Natural killer cell (primary cell): ENCODE data around the gene LEPROT. TPM values are rescaled to one million over a fixed set of nuclear protein-coding genes. Genes with fewer than 3 reads are reported as not detected.

ENCODE experiments used
- ATAC-seq, 3 donors: fragments of 150-1000 bp in 2 of 3; fragments of 200-7000 bp in 1 of 3; cut with Tn5 transposase; 1 replicate in 1 of 3; 2 replicates in 2 of 3; pipeline ENCODE4 v1.10.0; 2021; ENCODE audit warnings: mild to moderate bottlenecking in 2 of 3, moderate library complexity in 2 of 3
- DNase-seq, 2 donors: peaks; one replicate each; pipeline versions ENCODE4 v3.0.0 to v3.0.0-alpha.2; 2013 to 2021; ENCODE audit warnings: mixed read lengths in 1 of 2
- H3K27ac ChIP-seq: one replicate; pipeline ENCODE4 v1.5.1; 2013; ENCODE audit warnings: mild to moderate bottlenecking, low read length
- H3K27me3 ChIP-seq: one replicate; pipeline ENCODE4 v1.6.1; 2013; ENCODE audit warnings: low read length; ENCODE audit not compliant: control insufficient read depth, insufficient read depth
- H3K36me3 ChIP-seq: one replicate; pipeline ENCODE4 v1.6.1; 2013; ENCODE audit warnings: low read length; ENCODE audit not compliant: control insufficient read depth, insufficient read depth
- H3K4me1 ChIP-seq: one replicate; pipeline ENCODE4 v1.6.1; 2013; ENCODE audit warnings: low read length; ENCODE audit not compliant: control insufficient read depth, insufficient read depth
- H3K4me3 ChIP-seq: one replicate; pipeline ENCODE4 v1.5.1; 2013; ENCODE audit warnings: low read length
- H3K9me3 ChIP-seq: one replicate; pipeline ENCODE4 v1.6.1; 2013; ENCODE audit warnings: low read length; ENCODE audit not compliant: control insufficient read depth, insufficient read depth
- H3K27ac Mint-ChIP-seq, 2 donors: one replicate each; pipeline ENCODE4 v1.8.0; 2022; ENCODE audit warnings: mild to moderate bottlenecking in 2 of 2, mixed read lengths in 2 of 2, moderate library complexity in 1 of 2
- H3K27me3 Mint-ChIP-seq, 2 donors: one replicate each; pipeline ENCODE4 v1.8.0; 2022; ENCODE audit warnings: low read depth in 2 of 2, mixed read lengths in 2 of 2
- H3K36me3 Mint-ChIP-seq: one replicate; pipeline ENCODE4 v1.8.0; 2022; ENCODE audit warnings: mixed read lengths
- H3K4me1 Mint-ChIP-seq, 2 donors: one replicate each; pipeline ENCODE4 v1.8.0; 2022; ENCODE audit warnings: mixed read lengths in 2 of 2
- H3K4me3 Mint-ChIP-seq: one replicate; pipeline ENCODE4 v1.8.0; 2022; ENCODE audit warnings: mild to moderate bottlenecking, moderate library complexity, mixed read lengths
- H3K9me3 Mint-ChIP-seq, 2 donors: one replicate each; pipeline ENCODE4 v1.8.0; 2022; ENCODE audit warnings: mixed read lengths in 2 of 2
- CTCF ChIP-seq: fragments of 200-600 bp; IDR thresholded peaks from one replicate; pipeline ENCODE4 v1.8.0; 2022; ENCODE audit warnings: antibody characterized with exemption
- WGBS: methylation state at CpG from one replicate; pipeline ENCODE4 v1.1.7; 2013; ENCODE audit warnings: missing lambda C conversion rate; ENCODE audit not compliant: insufficient coverage; 5-methylcytosine and 5-hydroxymethylcytosine counted together
- intact Hi-C: fragments of 100-400 bp; cut with micrococcal nuclease; formaldehyde crosslinking; loops from one replicate; pipeline ENCODE4 v1.14.2; 2022
- total RNA-seq, 4 donors: library from RNA; stranded (reverse); fragments of 120-200 nt in 1 of 4; gene quantifications; one replicate each; pipeline versions ENCODE4 v1.2.3 to v1.2.4, GENCODE V29; 2013 to 2022

LEPROT gene
- total RNA-seq, 3 donors from 2014 or later (not counting 1 experiment from before 2014, with no cell fraction given), result 18.1 to 33.0 (median 20.3) TPM

DNA sequence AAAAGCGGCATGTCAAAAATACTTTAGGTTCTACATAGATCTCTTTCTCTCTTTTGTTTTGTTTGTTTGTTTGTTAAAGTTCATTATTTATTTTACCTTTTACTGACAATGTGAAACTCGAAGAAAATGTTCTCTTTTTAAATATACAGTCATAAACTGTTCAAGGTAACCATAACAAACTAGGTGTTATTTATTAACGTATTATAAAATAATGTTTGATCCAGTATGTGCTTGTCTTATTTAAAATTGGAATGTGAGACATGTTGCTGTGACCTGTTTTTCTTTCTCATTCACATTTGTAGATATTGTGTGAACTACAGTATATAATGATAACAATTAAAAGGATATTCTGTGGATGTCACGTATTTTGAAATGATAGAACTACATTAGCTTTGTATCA is 5.9 kb upstream of the LEPROT start:
- ATAC-seq (no peak), DNase-seq (no peak)
- TF ChIP-seq CTCF, result no peak
- peaks cover 1% of the 10 kb centered on the region in 2 donors for H3K4me1 Mint-ChIP-seq
- no peaks in the 10 kb centered on the region for H3K36me3 Mint-ChIP-seq
- no peaks in the 10 kb centered on the region for H3K9me3 Mint-ChIP-seq
- Histone ChIP-seq H3K4me1 (peaks cover 2% of the 10 kb centered on the region), H3K9me3 (no peaks in the 10 kb centered on the region), H3K36me3 (no peaks in the 10 kb centered on the region), H3K27ac (no peak overlapping the region), H3K4me3 (no peak overlapping the region), H3K27me3 (no peaks in the 10 kb centered on the region)
- intact Hi-C loops, result no loop called here
- no peak overlapping the region for H3K4me3 Mint-ChIP-seq
- peaks cover 28 to 64% of the 10 kb centered on the region in 2 donors for H3K27me3 Mint-ChIP-seq
- H3K27ac Mint-ChIP-seq, result no peak overlapping the region
- WGBS, result 86% methylated on average over 1 of the region's 4 CpGs

DNA sequence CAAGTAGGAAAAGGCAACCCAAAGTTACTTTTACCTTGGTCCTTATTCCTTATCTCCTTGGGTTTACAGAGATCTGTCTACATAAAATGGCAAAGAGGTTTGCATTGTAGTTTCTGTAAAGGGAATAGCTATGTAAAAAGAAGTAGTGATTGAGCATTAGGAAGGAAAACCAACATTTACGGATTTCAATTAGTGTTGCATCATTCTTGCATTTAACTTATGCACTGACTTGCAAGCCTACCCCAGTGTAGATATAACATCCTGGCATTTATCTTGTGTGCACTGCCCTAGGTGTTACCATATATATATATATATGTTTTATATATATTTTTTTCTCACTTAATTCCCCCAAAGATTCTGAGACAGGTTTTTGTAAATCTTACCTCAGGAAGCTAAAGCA is 3.7 kb upstream of the LEPROT start:
- Mint-ChIP-seq H3K9me3 (no peaks in the 10 kb centered on the region), H3K27me3 (peaks cover 19 to 45% of the 10 kb centered on the region in 2 donors), H3K4me1 (peaks cover 8 to 9% of the 10 kb centered on the region in 2 donors), H3K36me3 (no peaks in the 10 kb centered on the region), H3K27ac (no peak overlapping the region), H3K4me3 (no peak overlapping the region)
- no peak for TF ChIP-seq CTCF
- no CpG with 5 or more reads among the region's 1 CpG for WGBS
- H3K4me3 ChIP-seq, result no peak overlapping the region
- H3K27me3 ChIP-seq, result no peaks in the 10 kb centered on the region
- H3K4me1 ChIP-seq, result peaks cover 7% of the 10 kb centered on the region
- H3K36me3 ChIP-seq, result no peaks in the 10 kb centered on the region
- no peaks in the 10 kb centered on the region for H3K9me3 ChIP-seq
- no peak overlapping the region for H3K27ac ChIP-seq
- intact Hi-C loops, result no loop called here
- DNase-seq (no peak), ATAC-seq (no peak)

DNA sequence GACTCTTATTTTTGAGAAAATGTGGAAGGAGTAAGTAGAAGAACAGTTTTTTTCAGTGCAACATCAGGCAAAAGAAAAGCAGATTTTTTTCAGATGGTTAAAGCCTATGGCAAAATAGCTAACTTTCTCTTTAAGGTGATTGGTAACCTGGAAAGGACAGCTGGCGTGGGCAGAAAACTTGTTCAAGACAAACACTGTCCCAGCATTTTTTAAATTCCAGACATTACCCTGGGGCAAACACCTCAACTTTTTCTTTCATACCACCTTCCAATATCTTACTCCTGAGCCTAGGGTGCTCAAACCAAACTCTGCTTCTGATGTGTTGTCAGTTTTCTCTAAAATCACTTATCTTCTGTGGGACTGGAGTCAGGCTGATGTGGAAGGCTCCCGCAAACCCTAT is 2.7 kb upstream of the LEPROT start:
- H3K27ac ChIP-seq, result no peak overlapping the region
- DNase-seq (no peak), ATAC-seq (no peak)
- TF ChIP-seq CTCF, result no peak
- H3K36me3 ChIP-seq, result no peaks in the 10 kb centered on the region
- H3K27me3 ChIP-seq, result no peaks in the 10 kb centered on the region
- Mint-ChIP-seq H3K4me3 (no peak overlapping the region), H3K36me3 (no peaks in the 10 kb centered on the region), H3K27me3 (peaks cover 11 to 36% of the 10 kb centered on the region in 2 donors), H3K4me1 (peaks cover 8 to 9% of the 10 kb centered on the region in 2 donors), H3K9me3 (no peaks in the 10 kb centered on the region), H3K27ac (no peak overlapping the region)
- peaks cover 13% of the 10 kb centered on the region for H3K4me1 ChIP-seq
- WGBS, result 82% methylated on average over 1 of the region's 2 CpGs
- intact Hi-C loops, result no loop called here
- no peaks in the 10 kb centered on the region for H3K9me3 ChIP-seq
- no peak overlapping the region for H3K4me3 ChIP-seq

GRCh38 chr1:65418522-65419185 is 1.8 kb upstream of the LEPROT start:
- WGBS, result 97% methylated on average over 3 of the region's 4 CpGs
- Histone ChIP-seq H3K36me3 (no peaks in the 10 kb centered on the region), H3K4me3 (no peak overlapping the region), H3K4me1 (peaks cover 13% of the 10 kb centered on the region), H3K27ac (no peak overlapping the region), H3K9me3 (no peaks in the 10 kb centered on the region), H3K27me3 (no peaks in the 10 kb centered on the region)
- no peaks in the 10 kb centered on the region for H3K9me3 Mint-ChIP-seq
- no peak for ATAC-seq
- no peaks in the 10 kb centered on the region for H3K36me3 Mint-ChIP-seq
- peak overlapping the region; percentile 93 for H3K4me3 Mint-ChIP-seq
- DNase-seq, result no peak
- intact Hi-C loops, result no loop called here
- peaks cover 11 to 27% of the 10 kb centered on the region in 2 donors for H3K27me3 Mint-ChIP-seq
- H3K4me1 Mint-ChIP-seq, result peaks cover 8 to 9% of the 10 kb centered on the region in 2 donors
- no peak for TF ChIP-seq CTCF
- H3K27ac Mint-ChIP-seq, result peak overlapping the region in 1 of 2 donors; percentile 22
